HG03039 (cell line): ENCODE results near the gene YWHAB.
"Not testable (repeated sequence)": the region's sequence is repeated elsewhere in the genome, so short reads cannot be mapped to it uniquely, and the experiment has no call there.

ENCODE experiments used
- ATAC-seq: cut with Tn5 transposase; IDR thresholded peaks from one replicate; pipeline ENCODE4 v1.9.1; 2021; ENCODE audit warnings: mild to moderate bottlenecking, moderate library complexity; ENCODE audit not compliant: unreplicated experiment

The YWHAB gene

GRCh38 chr20:44885392-44886265 lies at the start of gene YWHAB:
Gene YWHAB (plus strand): TSS chr20:44885705. CDS start chr20:44901534, 15,829 bp downstream.
- peak; percentile 91 for ATAC-seq

DNA sequence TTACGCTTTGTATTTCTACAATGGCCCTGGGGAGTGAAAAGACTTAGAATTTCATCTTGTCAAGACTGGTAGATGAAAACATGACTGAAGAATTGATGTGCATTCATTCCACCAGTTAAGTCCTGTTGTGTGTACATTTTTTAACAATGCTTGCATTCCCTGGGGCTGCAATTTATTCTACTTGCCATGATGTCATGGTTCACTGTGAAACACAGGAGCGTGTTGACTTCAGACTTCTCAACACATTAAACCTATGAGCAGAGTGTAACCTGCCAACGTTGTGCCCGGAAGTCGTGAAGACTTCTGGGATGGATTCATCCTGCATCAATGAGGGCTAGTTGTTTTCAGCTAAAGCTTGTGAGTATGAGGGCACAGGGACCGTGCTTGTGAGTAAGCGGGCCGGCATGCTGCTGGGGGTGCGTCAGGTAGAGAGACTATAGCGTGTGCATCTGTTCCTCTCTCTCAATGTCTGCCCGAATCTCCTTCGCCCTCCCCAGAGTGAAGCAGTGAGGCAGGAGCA lies 48.8 kb upstream of the YWHAB start:
- ATAC-seq: no peak

DNA sequence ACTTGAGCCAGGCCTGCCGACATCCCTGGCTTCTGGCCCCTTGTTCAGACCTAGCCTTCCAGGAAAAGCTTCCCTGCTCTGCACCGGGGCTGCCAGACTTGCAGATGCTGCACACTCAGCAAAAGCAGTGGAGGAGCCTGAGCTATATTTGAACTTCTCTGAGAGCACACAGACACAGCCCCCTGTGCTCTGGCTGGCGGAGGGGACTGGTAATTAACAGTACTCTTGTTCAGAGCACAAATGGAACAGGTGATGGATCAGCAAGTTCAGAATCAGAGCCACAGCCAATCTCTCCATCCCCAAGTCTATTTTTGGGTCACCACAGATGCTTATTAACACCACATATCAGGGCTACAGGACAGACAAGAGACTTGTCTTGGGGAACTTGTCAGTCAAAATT lies 47.6 kb upstream of the YWHAB start:
- ATAC-seq: no peak

GRCh38 chr20:44838521-44838920 lies 47.0 kb upstream of the YWHAB start:
- ATAC-seq: no peak

- no peak for ATAC-seq
These were observed 46.0 kb upstream of the YWHAB start for GRCh38 chr20:44839481-44839880.

DNA sequence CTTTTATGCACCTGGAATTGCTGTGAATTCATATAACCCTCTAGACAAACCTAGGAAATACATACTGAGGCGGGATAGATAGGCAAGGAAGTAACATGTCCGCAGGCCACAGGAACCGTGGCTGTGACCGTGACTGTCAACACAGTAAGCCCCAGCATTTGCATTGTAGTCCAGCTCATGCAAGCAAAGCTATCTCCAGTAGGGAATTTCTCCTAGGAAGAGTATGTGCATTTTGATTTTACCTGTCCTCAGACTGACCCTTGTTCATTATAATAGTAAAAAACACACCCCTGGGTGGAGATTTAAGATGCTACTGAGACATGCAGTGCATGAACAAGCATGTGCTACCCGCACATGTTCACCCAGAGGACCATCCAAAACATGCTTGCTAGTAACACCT lies 44.7 kb upstream of the YWHAB start:
- no peak for ATAC-seq

DNA sequence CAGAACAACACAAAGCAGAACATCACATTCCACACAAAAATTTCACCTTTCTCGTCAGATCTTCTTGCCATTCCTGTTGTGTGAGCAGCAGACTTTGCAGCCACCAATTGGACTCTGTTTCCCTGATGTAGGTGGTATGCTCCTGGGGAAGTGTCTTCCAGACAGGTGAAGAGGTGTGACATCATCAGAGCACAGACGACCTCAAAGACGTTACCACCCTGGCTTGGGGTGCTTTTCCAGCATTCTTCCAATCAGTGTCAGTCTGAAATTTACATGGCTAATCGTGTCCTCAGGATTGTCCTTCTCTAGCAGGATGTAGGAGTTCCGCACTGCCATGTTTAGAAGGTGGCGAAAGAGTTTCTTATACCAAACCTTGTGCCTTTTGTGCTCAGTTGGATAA lies 43.5 kb upstream of the YWHAB start:
- no peak for ATAC-seq

DNA sequence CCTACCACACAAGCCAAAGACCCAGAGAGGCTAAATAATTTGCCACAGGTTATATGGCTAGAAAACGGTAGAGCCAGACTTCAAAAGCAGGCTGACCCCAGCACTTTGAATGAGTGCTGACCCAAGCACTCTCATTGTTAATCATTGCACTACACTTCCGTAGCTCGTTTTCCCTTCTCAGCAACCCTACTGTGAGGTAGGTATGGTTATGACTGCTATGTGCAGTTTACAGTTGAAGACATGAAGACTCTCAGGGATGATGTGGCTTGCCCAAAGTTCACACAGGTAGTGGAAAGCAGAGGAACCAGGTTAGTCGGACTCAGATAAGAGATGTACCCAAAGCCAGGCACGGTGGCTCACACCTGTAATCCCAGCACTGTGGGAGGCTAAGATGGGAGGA lies 41.6 kb upstream of the YWHAB start:
- no peak for ATAC-seq

DNA sequence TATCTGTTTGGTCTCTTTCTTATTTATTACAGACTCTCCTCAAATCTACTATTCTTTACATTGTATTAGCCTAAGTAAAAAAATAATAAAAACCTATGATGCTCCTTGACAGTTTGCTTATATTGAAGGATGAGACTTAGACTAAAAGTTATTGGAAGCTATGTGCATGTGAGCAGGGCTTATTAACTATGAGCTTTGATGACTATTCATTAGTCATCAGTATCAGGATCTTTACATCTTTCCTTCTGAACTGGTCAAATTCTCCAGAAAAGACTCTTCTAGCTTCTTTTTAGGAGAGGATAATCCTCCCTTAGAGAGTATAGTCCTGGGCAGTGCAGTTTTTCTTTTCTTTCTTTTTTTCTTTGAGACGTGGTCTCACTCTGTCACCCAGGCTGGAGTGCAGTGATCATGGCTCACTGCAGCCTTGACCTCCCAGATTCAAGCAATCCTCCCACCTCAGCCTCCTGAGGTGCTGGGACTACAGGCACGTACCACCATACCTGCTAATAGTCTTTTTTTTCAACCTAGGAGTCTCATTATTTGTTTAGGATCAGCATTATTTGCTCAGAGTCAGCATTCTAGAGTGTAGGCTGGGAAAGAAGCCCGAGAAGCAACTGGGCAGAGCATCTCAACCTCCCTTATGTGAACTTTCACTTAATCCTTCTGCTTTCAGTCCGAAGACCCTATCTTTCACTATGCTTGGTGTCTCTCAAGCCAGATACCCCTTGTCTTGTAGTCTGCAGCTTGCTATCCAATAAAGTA lies 37.1 kb upstream of the YWHAB start:
- ATAC-seq: no peak

- ATAC-seq: no peak
These were observed 35.8 kb upstream of the YWHAB start for GRCh38 chr20:44849703-44850102.

GRCh38 chr20:44850272-44850671 lies 35.2 kb upstream of the YWHAB start:
- ATAC-seq: no peak

DNA sequence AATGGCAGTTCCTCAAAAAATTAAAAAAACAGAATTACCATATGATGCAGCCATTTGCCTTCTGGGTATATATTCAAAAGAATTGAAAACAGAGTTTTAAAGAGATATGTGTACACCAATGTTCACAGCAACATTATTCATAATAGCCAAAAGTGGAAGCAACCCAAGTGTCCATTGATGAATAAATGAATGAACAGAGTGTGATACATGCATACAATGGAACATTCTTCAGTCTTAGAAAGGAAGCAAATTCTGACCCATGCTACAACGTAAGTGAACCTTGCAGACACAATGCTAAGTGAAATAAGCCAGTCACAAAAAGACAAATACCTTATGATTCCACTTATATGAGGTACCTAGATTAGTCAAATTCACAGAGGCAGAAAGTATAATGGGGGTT lies 34.7 kb upstream of the YWHAB start:
- no peak for ATAC-seq

- no peak for ATAC-seq
These were observed 34.0 kb upstream of the YWHAB start for GRCh38 chr20:44851545-44851944.

DNA sequence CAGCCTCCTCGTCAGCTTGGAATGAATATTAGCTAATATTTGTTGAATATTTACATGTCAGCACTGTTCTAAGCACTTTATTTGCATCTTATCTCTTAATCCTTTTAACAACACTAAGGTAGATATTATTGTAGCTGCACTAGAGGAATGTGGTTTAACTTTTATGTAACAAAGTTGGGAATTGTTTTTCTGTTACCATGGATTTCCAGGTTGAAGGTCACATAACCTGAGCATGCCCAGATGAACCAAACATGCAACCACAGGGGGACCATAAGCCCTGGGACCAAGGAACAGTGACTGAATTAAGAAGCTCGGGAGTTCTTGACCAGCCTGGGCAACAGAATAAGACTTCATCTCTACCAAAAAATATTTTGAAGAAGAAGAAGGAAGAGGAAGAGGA lies 29.1 kb upstream of the YWHAB start:
- ATAC-seq: no peak

- ATAC-seq: no peak
These were observed 28.6 kb upstream of the YWHAB start for GRCh38 chr20:44856856-44857448.

DNA sequence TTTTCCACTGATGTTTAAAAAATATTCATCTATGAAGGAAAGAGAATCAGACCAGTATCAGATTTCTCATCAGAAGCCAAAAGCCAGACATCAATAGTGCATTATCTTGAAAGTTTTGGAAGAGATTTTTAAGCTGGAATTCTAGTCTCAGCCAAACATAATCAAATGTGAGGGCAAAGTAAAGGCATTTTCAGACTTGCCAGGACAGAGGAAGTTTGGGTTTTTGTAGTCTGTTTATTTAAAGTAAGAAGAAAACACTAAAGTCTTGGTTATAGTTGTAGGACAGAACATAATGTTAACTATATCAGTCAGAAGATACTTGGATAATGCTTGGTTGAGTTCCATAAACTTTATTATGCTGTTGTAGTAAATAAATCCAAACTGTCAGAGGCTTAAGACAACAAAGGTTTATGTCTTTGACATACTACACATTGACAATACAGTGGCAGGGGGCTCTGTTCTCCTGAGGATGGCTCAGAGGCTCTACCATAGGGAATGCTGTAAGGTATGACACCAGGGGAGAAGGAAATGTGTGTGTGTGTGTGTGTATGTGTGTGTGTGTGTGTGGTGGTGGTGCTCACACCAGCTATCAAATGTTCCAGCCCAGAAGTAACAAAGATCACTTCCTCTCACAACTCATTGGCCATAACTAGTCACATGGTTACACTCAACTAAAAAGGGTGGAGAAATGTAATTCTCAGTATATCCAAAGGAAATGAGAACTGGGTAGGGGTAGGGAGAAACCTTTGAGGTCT lies 26.7 kb upstream of the YWHAB start:
- no peak for ATAC-seq

DNA sequence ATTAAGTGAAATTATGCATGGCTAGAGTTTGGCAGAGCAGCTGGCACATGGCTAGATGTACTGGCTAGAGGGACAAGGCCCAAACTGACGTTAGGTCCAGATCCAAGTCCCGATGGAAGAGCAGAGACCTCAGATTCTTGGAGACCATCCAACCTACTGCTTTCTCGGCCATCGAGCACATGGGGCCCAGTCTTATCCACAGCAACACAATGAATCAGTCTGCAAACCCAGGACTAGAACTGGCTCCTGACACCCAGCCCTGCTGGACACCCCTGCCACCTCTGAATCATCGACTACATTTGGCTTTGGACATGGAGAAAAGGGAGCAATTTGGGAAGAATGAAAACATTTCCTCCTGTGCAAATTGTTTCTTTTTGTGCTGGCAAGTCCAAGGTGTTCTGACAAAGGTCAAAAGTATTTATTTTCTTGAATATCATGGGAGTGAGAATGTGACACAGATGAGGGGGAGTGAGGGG lies 23.9 kb upstream of the YWHAB start:
- ATAC-seq: no peak

- ATAC-seq: no peak
These were observed 23.2 kb upstream of the YWHAB start for GRCh38 chr20:44862286-44862685.

DNA sequence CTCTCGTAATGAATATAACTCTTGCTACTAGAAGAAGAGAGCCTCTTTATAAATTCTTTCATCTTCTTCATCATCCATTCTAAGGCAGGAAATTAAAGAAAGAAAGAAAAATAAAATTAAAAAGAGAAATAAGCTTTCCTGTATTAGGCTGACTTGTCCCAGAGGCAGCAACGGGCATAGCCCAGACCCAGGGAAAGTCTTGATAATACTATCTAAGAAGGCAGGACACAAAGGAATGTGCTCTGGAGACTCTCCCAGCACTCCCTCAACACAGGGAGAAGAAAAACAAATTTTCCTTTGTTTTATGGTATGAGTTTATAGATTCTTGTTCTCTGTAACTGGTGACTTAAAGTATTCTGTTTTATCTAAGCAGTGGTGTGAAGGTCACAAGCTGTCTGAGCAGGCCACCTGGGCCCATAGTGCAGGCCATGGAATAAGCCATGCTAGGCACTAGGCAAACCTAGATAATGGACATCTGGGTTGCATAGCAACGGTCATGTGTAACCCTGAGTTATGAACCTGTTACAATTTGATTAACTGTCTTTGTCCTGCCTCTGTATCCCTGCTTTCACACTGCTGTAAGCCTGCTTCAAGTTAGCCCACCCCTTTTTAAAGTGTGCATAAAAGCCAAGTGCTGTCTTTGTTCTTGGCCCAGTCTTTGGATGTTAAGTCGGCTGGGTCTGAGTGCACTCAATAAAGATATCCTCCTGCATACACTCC lies 22.0 kb upstream of the YWHAB start:
- not testable (repeated sequence) for ATAC-seq

DNA sequence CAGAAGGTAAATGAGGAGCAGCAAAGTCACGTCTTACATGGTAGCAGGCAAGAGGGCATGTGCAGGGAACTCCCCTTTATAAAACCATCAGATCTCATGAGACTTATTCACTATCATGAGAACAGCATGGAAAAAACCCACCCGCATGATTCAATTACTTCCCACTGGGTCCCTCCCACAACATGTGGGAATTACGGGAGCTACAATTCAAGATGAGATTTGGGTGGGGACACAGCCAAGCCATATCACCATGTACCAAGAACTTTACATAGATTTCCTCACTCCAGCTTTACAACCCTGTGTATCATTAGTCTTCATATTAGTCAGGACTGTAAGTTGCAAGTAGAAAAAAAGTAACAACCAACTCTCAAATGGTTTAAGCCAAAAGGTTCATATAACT lies 21.0 kb upstream of the YWHAB start:
- ATAC-seq: not testable (repeated sequence)
